HEK293 (cell line): ENCODE results near the gene PDF.

Experiments used
- GFI1B ChIP-seq: fragments of 450-650 bp; formaldehyde crosslinking; IDR thresholded peaks from 2 replicates; pipeline ENCODE4 v1.5.1; 2016; ENCODE audit warnings: missing biosample characterization, missing genetic modification characterization
- HOXA7 ChIP-seq: sonication (generic); formaldehyde crosslinking; IDR thresholded peaks from 2 replicates; pipeline ENCODE4 v1.8.1; 2022; ENCODE audit warnings: missing genetic modification reagents, borderline replicate concordance
- KLF8 ChIP-seq: fragments of 450-650 bp; formaldehyde crosslinking; IDR thresholded peaks from 2 replicates; pipeline ENCODE4 v1.5.1; 2016; ENCODE audit warnings: missing biosample characterization, missing genetic modification characterization
- KLF9 ChIP-seq: fragments of 450-650 bp; formaldehyde crosslinking; IDR thresholded peaks from 2 replicates; pipeline ENCODE4 v1.5.1; 2016; ENCODE audit warnings: missing biosample characterization, missing genetic modification characterization, low read depth
- MYNN ChIP-seq: fragments of 450-650 bp; formaldehyde crosslinking; IDR thresholded peaks from 2 replicates; pipeline ENCODE4 v1.5.1; 2016; ENCODE audit warnings: missing biosample characterization, missing genetic modification characterization, borderline replicate concordance
- SCRT2 ChIP-seq: fragments of 450-650 bp; formaldehyde crosslinking; IDR thresholded peaks from 2 replicates; pipeline ENCODE4 v1.5.1; 2016; ENCODE audit warnings: missing biosample characterization, missing genetic modification characterization
- ZFP3 ChIP-seq: fragments of 450-650 bp; formaldehyde crosslinking; IDR thresholded peaks from 2 replicates; pipeline ENCODE4 v1.5.1; 2016; ENCODE audit warnings: low read depth, missing biosample characterization, missing genetic modification characterization
- ZNF10 ChIP-seq: fragments of 450-650 bp; formaldehyde crosslinking; IDR thresholded peaks from 2 replicates; pipeline ENCODE4 v1.5.1; 2017; ENCODE audit warnings: missing biosample characterization, missing genetic modification characterization
- ZNF16 ChIP-seq: fragments of 450-650 bp; formaldehyde crosslinking; IDR thresholded peaks from 2 replicates; pipeline ENCODE4 v1.5.1; 2016; ENCODE audit warnings: low read depth, missing biosample characterization, missing genetic modification characterization
- ZNF2 ChIP-seq: fragments of 450-650 bp; formaldehyde crosslinking; IDR thresholded peaks from 2 replicates; pipeline ENCODE4 v1.5.1; 2016; ENCODE audit warnings: missing biosample characterization, missing genetic modification characterization
- ZNF223 ChIP-seq: fragments of 450-650 bp; formaldehyde crosslinking; IDR thresholded peaks from 2 replicates; pipeline ENCODE4 v1.5.1; 2016; ENCODE audit warnings: missing biosample characterization, missing genetic modification characterization
- ZNF248 ChIP-seq: fragments of 450-650 bp; formaldehyde crosslinking; IDR thresholded peaks from 2 replicates; pipeline ENCODE4 v1.5.1; 2017; ENCODE audit warnings: missing biosample characterization, missing genetic modification characterization
- ZNF266 ChIP-seq: fragments of 450-650 bp; formaldehyde crosslinking; IDR thresholded peaks from 2 replicates; pipeline ENCODE4 v1.5.1; 2016; ENCODE audit warnings: missing biosample characterization, missing genetic modification characterization, low read depth
- ZNF433 ChIP-seq: fragments of 450-650 bp; formaldehyde crosslinking; IDR thresholded peaks from 2 replicates; pipeline ENCODE4 v1.5.1; 2016; ENCODE audit warnings: missing biosample characterization, missing genetic modification characterization, low read depth
- ZNF48 ChIP-seq: fragments of 450-650 bp; formaldehyde crosslinking; IDR thresholded peaks from 2 replicates; pipeline ENCODE4 v1.5.1; 2016; ENCODE audit warnings: missing biosample characterization, missing genetic modification characterization
- ZNF544 ChIP-seq: fragments of 450-650 bp; formaldehyde crosslinking; IDR thresholded peaks from 2 replicates; pipeline ENCODE4 v1.5.0; 2017; ENCODE audit warnings: missing biosample characterization, missing genetic modification characterization
- ZNF558 ChIP-seq: fragments of 450-650 bp; formaldehyde crosslinking; IDR thresholded peaks from 2 replicates; pipeline ENCODE4 v1.5.1; 2016; ENCODE audit warnings: missing biosample characterization, missing genetic modification characterization
- ZNF600 ChIP-seq: fragments of 450-650 bp; formaldehyde crosslinking; IDR thresholded peaks from 2 replicates; pipeline ENCODE4 v1.5.1; 2016; ENCODE audit warnings: missing biosample characterization, missing genetic modification characterization
- ZNF660 ChIP-seq: fragments of 450-650 bp; IDR thresholded peaks from 2 replicates; pipeline ENCODE4 v1.5.1; 2018; ENCODE audit warnings: missing biosample characterization, mild to moderate bottlenecking, missing genetic modification characterization
- ZNF707 ChIP-seq: fragments of 450-650 bp; formaldehyde crosslinking; IDR thresholded peaks from 2 replicates; pipeline ENCODE4 v1.5.1; 2016; ENCODE audit warnings: missing biosample characterization, missing genetic modification characterization
- ZNF777 ChIP-seq: fragments of 450-650 bp; formaldehyde crosslinking; IDR thresholded peaks from 2 replicates; pipeline ENCODE4 v1.5.1; 2017; ENCODE audit warnings: missing biosample characterization, missing genetic modification characterization, borderline replicate concordance
- ZNF830 ChIP-seq: fragments of 450-650 bp; IDR thresholded peaks from 2 replicates; pipeline ENCODE4 v1.5.0; 2018; ENCODE audit warnings: missing biosample characterization, missing genetic modification characterization, low read depth, mild to moderate bottlenecking, moderate library complexity
- ZSCAN30 ChIP-seq: fragments of 450-650 bp; IDR thresholded peaks from 2 replicates; pipeline ENCODE4 v1.5.1; 2018; ENCODE audit warnings: missing biosample characterization, mild to moderate bottlenecking, missing genetic modification characterization, moderate library complexity
- TF ChIP-seq, protein P1 (sequence below): fragments of 450-650 bp; formaldehyde crosslinking; IDR thresholded peaks from 2 replicates; pipeline ENCODE4 v1.5.1; 2016; ENCODE audit warnings: missing biosample characterization, missing genetic modification characterization, borderline replicate concordance
- TF ChIP-seq, protein P2 (sequence below): fragments of 450-650 bp; formaldehyde crosslinking; IDR thresholded peaks from 2 replicates; pipeline ENCODE4 v1.5.1; 2016; ENCODE audit warnings: missing biosample characterization, missing genetic modification characterization
- TF ChIP-seq, protein P3 (sequence below): fragments of 450-650 bp; formaldehyde crosslinking; IDR thresholded peaks from 2 replicates; pipeline ENCODE4; 2016; ENCODE audit warnings: missing biosample characterization, missing genetic modification characterization
- TF ChIP-seq, protein P4 (sequence below): fragments of 450-650 bp; formaldehyde crosslinking; IDR thresholded peaks from 2 replicates; pipeline ENCODE4 v1.5.1; 2016; ENCODE audit warnings: missing biosample characterization, missing genetic modification characterization
- TF ChIP-seq, protein P5 (sequence below): sonication (generic); formaldehyde crosslinking; IDR thresholded peaks from 2 replicates; pipeline ENCODE4 v1.8.1; 2022; ENCODE audit warnings: mild to moderate bottlenecking, moderate library complexity, missing genetic modification reagents

Gene PDF

DNA sequence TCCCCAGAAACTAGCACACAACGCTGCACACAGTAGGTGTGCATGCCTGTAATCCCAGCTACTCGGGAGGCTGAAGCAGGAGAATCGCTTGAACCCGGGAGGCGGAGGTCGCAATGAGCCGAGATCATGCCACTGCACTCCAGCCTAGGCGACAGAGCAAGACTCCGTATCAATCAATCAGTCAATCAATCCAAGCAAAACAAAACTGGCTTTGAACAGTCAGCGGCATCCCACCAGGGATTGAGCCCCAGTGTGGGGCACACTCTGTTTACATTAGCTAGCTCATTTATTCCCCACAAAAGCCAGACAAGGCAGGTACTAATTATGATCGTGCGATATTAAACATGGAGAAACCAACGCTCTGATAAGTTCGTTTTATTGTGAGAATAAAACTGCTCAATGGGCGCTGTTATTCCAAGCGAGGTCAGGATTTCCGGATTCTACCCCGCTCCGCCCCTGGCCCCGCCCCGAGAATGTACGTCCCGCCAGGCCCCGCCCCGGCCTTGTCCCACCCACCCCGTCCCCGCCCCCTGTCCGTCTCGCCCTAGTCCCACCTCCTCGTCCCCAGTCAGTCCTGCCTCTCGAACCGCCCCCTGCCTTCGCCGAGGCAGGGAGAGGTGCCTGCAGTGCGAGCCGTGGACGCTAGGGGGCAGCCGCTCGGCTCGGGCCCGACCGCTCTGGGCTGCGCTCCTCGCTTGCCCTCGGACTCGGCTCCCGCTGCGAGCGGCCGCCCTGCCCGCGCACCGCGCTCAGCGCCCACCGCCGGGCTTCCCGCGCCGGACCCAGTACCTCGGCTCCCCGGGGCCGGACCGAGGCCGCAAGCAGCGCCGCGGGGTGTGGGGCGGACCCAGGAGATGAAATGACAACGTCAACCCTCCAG is 19.5 kb downstream of the PDF start, which contains the start of gene VPS4A (continued):
- TF ChIP-seq ZNF830 (tag by site-specific recombination) (no peak), ZSCAN30 (peak; percentile 71), ZNF223 (no peak), ZNF433 (no peak), HOXA7 (CRISPR knock-in tag) (no peak), GFI1B (tag by site-specific recombination) (no peak), KLF9 (tag by site-specific recombination) (peak; percentile 52; the same call in 1 of the 2 replicates), MYNN (no peak), ZFP3 (tag by site-specific recombination) (no peak), ZNF600 (tag by site-specific recombination) (0 out of 2 replicates have a peak, but pooled peaks have one; percentile 57), ZNF48 (tag by site-specific recombination) (no peak), ZNF777 (no peak), ZNF544 (tag by site-specific recombination) (no peak), ZNF266 (tag by site-specific recombination) (no peak), ZNF10 (tag by site-specific recombination) (no peak), KLF8 (tag by site-specific recombination) (0 out of 2 replicates have a peak, but pooled peaks have one; percentile 45), ZNF16 (no peak), SCRT2 (no peak), ZNF248 (tag by site-specific recombination) (no peak), ZNF660 (tag by site-specific recombination) (peak; percentile 96), ZNF558 (tag by site-specific recombination) (no peak), ZNF707 (no peak), ZNF2 (no peak)
- TF ChIP-seq, protein P1, sequence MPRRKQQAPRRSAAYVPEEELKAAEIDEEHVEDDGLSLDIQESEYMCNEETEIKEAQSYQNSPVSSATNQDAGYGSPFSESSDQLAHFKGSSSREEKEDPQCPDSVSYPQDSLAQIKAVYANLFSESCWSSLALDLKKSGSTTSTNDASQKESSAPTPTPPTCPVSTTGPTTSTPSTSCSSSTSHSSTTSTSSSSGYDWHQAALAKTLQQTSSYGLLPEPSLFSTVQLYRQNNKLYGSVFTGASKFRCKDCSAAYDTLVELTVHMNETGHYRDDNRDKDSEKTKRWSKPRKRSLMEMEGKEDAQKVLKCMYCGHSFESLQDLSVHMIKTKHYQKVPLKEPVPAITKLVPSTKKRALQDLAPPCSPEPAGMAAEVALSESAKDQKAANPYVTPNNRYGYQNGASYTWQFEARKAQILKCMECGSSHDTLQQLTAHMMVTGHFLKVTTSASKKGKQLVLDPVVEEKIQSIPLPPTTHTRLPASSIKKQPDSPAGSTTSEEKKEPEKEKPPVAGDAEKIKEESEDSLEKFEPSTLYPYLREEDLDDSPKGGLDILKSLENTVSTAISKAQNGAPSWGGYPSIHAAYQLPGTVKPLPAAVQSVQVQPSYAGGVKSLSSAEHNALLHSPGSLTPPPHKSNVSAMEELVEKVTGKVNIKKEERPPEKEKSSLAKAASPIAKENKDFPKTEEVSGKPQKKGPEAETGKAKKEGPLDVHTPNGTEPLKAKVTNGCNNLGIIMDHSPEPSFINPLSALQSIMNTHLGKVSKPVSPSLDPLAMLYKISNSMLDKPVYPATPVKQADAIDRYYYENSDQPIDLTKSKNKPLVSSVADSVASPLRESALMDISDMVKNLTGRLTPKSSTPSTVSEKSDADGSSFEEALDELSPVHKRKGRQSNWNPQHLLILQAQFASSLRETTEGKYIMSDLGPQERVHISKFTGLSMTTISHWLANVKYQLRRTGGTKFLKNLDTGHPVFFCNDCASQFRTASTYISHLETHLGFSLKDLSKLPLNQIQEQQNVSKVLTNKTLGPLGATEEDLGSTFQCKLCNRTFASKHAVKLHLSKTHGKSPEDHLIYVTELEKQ (tag by site-specific recombination) = peak; percentile 80; the same call in 1 of the 2 replicates
- TF ChIP-seq, protein P2, sequence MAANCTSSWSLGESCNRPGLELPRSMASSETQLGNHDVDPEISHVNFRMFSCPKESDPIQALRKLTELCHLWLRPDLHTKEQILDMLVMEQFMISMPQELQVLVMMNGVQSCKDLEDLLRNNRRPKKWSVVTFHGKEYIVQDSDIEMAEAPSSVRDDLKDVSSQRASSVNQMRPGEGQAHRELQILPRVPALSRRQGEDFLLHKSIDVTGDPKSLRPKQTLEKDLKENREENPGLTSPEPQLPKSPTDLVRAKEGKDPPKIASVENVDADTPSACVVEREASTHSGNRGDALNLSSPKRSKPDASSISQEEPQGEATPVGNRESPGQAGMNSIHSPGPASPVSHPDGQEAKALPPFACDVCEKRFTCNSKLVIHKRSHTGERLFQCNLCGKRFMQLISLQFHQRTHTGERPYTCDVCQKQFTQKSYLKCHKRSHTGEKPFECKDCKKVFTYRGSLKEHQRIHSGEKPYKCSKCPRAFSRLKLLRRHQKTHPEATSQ (tag by site-specific recombination) = no peak
- TF ChIP-seq, protein P3, sequence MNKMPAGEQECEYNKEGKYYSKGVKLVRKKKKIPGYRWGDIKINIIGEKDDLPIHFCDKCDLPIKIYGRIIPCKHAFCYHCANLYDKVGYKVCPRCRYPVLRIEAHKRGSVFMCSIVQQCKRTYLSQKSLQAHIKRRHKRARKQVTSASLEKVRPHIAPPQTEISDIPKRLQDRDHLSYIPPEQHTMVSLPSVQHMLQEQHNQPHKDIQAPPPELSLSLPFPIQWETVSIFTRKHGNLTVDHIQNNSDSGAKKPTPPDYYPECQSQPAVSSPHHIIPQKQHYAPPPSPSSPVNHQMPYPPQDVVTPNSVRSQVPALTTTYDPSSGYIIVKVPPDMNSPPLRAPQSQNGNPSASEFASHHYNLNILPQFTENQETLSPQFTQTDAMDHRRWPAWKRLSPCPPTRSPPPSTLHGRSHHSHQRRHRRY (tag by site-specific recombination) = no peak
- TF ChIP-seq, protein P4, sequence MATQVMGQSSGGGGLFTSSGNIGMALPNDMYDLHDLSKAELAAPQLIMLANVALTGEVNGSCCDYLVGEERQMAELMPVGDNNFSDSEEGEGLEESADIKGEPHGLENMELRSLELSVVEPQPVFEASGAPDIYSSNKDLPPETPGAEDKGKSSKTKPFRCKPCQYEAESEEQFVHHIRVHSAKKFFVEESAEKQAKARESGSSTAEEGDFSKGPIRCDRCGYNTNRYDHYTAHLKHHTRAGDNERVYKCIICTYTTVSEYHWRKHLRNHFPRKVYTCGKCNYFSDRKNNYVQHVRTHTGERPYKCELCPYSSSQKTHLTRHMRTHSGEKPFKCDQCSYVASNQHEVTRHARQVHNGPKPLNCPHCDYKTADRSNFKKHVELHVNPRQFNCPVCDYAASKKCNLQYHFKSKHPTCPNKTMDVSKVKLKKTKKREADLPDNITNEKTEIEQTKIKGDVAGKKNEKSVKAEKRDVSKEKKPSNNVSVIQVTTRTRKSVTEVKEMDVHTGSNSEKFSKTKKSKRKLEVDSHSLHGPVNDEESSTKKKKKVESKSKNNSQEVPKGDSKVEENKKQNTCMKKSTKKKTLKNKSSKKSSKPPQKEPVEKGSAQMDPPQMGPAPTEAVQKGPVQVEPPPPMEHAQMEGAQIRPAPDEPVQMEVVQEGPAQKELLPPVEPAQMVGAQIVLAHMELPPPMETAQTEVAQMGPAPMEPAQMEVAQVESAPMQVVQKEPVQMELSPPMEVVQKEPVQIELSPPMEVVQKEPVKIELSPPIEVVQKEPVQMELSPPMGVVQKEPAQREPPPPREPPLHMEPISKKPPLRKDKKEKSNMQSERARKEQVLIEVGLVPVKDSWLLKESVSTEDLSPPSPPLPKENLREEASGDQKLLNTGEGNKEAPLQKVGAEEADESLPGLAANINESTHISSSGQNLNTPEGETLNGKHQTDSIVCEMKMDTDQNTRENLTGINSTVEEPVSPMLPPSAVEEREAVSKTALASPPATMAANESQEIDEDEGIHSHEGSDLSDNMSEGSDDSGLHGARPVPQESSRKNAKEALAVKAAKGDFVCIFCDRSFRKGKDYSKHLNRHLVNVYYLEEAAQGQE = no peak
- TF ChIP-seq, protein P5, sequence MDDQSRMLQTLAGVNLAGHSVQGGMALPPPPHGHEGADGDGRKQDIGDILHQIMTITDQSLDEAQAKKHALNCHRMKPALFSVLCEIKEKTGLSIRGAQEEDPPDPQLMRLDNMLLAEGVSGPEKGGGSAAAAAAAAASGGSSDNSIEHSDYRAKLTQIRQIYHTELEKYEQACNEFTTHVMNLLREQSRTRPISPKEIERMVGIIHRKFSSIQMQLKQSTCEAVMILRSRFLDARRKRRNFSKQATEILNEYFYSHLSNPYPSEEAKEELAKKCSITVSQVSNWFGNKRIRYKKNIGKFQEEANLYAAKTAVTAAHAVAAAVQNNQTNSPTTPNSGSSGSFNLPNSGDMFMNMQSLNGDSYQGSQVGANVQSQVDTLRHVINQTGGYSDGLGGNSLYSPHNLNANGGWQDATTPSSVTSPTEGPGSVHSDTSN (CRISPR knock-in tag) = peak; percentile 84
